ENCODE measurements around the gene STAT5A. TPM values are rescaled to one million over a fixed set of nuclear protein-coding genes. Genes with fewer than 3 reads are reported as not detected.

Gene STAT5A
- total and polyA plus RNA-seq, 9 of the 15 experiments (the other 6 are each of a cell fraction or from before 2014, with no cell fraction given), result 79.9 to 415 (median 196) TPM

DNA sequence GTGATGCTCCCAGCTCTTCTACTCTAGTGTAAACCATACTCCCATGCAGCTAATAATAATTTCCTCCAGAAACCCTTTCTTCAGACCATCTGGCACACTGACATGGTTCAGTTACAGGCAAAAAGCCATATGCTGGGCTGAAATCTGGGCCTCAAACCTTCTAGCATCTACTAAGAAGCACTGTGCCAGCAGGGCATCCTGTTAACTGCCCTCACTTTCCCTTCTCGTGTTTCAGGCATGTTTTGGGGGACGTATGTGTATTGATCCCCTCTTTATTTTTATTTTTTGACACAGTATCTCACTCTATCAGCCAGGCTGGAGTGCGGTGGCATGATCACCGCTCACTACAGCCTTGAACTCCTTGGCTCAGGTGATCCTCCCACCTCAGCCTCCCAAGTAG is 33.3 kb downstream of the STAT5A start:
- Histone ChIP-seq H3K4me2 (ENCODE audit: insufficient read depth, low read length) (no peak overlapping the region), H3K27me3 (ENCODE audit: control insufficient read depth in 2 of 2, insufficient read depth in 2 of 2, low read length in 2 of 2) (no peaks in the 10 kb centered on the region), H3K36me3 (ENCODE audit: control insufficient read depth, insufficient read depth, low read length) (peaks cover 79% of the 10 kb centered on the region), H3K9me3 (replicated peaks; ENCODE audit: control insufficient read depth, insufficient read depth, low read depth, low read length) (no peaks in the 10 kb centered on the region), H3K9ac (ENCODE audit: insufficient read depth in 1 of 2, low read depth in 2 of 2, low read length in 2 of 2) (peak overlapping the region; percentile 51 to 100; a peak in 3 of 4 replicates), H3K4me1 (replicated peaks in 1 of 2; ENCODE audit: control insufficient read depth in 2 of 2, insufficient read depth in 2 of 2, low read length in 2 of 2) (peaks cover 55 to 60% of the 10 kb centered on the region in 2 experiments), H3K79me2 (ENCODE audit: control insufficient read depth, insufficient read depth, low read length) (peaks cover 45% of the 10 kb centered on the region), H4K20me1 (replicated peaks; ENCODE audit: control insufficient read depth, insufficient read depth, low read length) (no peaks in the 10 kb centered on the region), H3K9me1 (ENCODE audit: control insufficient read depth, insufficient read depth, low read length) (no peaks in the 10 kb centered on the region), H3K4me3 (no peak overlapping the region), H3K27ac (ENCODE audit: extremely low read depth, low read depth, low read length) (peak overlapping the region; percentile 100), H2AFZ (ENCODE audit: low read depth, low read length) (no peak overlapping the region)
- no TSS peak for BruUV-seq (replicated peaks)
- 74% methylated on average over 4 of the region's 4 CpGs for WGBS (ENCODE audit: insufficient coverage, low coverage, missing lambda C conversion rate)
- FAIRE-seq (no peak), ATAC-seq (no peak), DNase-seq (ENCODE audit: extremely low read depth in 1 of 4, low spot score in 3 of 4) (no peak)
- intact Hi-C loops (cut with micrococcal nuclease), result loop anchor here (5.0 kb wide), 3 partner anchors 66 to 196 kb away; partner anchors contain the start of genes ATP6V0A1 and STAT3
- TF ChIP-seq RNF2 (IDR thresholded peaks at IDR 0.05), result no peak
- TF ChIP-seq, protein P1, sequence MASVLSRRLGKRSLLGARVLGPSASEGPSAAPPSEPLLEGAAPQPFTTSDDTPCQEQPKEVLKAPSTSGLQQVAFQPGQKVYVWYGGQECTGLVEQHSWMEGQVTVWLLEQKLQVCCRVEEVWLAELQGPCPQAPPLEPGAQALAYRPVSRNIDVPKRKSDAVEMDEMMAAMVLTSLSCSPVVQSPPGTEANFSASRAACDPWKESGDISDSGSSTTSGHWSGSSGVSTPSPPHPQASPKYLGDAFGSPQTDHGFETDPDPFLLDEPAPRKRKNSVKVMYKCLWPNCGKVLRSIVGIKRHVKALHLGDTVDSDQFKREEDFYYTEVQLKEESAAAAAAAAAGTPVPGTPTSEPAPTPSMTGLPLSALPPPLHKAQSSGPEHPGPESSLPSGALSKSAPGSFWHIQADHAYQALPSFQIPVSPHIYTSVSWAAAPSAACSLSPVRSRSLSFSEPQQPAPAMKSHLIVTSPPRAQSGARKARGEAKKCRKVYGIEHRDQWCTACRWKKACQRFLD (CRISPR knock-in tag; IDR thresholded peaks at IDR 0.05), result peak; percentile 52; the same call in 1 of the 2 replicates
- peak; percentile 10; the same call in 1 of the 2 replicates for TF ChIP-seq ZNF311 (CRISPR knock-in tag; IDR thresholded peaks at IDR 0.05)
- TF ChIP-seq MIER1 (IDR thresholded peaks at IDR 0.05; ENCODE audit: low read depth), result no peak
- TF ChIP-seq, protein P2, sequence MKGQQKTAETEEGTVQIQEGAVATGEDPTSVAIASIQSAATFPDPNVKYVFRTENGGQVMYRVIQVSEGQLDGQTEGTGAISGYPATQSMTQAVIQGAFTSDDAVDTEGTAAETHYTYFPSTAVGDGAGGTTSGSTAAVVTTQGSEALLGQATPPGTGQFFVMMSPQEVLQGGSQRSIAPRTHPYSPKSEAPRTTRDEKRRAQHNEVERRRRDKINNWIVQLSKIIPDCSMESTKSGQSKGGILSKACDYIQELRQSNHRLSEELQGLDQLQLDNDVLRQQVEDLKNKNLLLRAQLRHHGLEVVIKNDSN (CRISPR knock-in tag; IDR thresholded peaks at IDR 0.05), result no peak
- peak; percentile 62; the same call in 1 of the 2 replicates for TF ChIP-seq DMBX1 (CRISPR knock-in tag; IDR thresholded peaks at IDR 0.05; ENCODE audit: borderline replicate concordance)
- 0 out of 2 replicates have a peak, but pooled peaks have one; percentile 13 for TF ChIP-seq CXXC5 (CRISPR knock-in tag; IDR thresholded peaks at IDR 0.05)
- TF ChIP-seq, protein P3, sequence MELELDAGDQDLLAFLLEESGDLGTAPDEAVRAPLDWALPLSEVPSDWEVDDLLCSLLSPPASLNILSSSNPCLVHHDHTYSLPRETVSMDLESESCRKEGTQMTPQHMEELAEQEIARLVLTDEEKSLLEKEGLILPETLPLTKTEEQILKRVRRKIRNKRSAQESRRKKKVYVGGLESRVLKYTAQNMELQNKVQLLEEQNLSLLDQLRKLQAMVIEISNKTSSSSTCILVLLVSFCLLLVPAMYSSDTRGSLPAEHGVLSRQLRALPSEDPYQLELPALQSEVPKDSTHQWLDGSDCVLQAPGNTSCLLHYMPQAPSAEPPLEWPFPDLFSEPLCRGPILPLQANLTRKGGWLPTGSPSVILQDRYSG (tag; conservative IDR thresholded peaks at IDR 0.05; ENCODE audit: low read depth), result 0 out of 2 replicates have a peak, but pooled peaks have one; percentile 30
- TF ChIP-seq, protein P4, sequence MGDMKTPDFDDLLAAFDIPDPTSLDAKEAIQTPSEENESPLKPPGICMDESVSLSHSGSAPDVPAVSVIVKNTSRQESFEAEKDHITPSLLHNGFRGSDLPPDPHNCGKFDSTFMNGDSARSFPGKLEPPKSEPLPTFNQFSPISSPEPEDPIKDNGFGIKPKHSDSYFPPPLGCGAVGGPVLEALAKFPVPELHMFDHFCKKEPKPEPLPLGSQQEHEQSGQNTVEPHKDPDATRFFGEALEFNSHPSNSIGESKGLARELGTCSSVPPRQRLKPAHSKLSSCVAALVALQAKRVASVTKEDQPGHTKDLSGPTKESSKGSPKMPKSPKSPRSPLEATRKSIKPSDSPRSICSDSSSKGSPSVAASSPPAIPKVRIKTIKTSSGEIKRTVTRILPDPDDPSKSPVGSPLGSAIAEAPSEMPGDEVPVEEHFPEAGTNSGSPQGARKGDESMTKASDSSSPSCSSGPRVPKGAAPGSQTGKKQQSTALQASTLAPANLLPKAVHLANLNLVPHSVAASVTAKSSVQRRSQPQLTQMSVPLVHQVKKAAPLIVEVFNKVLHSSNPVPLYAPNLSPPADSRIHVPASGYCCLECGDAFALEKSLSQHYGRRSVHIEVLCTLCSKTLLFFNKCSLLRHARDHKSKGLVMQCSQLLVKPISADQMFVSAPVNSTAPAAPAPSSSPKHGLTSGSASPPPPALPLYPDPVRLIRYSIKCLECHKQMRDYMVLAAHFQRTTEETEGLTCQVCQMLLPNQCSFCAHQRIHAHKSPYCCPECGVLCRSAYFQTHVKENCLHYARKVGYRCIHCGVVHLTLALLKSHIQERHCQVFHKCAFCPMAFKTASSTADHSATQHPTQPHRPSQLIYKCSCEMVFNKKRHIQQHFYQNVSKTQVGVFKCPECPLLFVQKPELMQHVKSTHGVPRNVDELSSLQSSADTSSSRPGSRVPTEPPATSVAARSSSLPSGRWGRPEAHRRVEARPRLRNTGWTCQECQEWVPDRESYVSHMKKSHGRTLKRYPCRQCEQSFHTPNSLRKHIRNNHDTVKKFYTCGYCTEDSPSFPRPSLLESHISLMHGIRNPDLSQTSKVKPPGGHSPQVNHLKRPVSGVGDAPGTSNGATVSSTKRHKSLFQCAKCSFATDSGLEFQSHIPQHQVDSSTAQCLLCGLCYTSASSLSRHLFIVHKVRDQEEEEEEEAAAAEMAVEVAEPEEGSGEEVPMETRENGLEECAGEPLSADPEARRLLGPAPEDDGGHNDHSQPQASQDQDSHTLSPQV (IDR thresholded peaks at IDR 0.05), result peak; percentile 62
- ChIA-PET POLR2A (interaction anchor here (0.6 to 1.5 kb wide), 4 partner anchors 9 to 198 kb away, joined by 3 to 6 read pairs (median 3); no protein-coding TSS in a partner anchor), CTCF (ENCODE audit: low intra/inter-chr PET ratio) (interaction anchor here (1.6 to 3.2 kb wide), 3 partner anchors 85 to 198 kb away, joined by 6 to 46 read pairs (median 43); no protein-coding TSS in a partner anchor)
- in situ Hi-C loops (cut with MboI), result loop anchor here (5.0 kb wide), 2 partner anchors 81 to 206 kb away; no protein-coding TSS in a partner anchor

All from K562 (cell line).